KOPT-K1 (cell line): Measurements from ENCODE around the gene TTC7B.

ENCODE experiments used
- H3K27ac ChIP-seq: fragments of 200-600 bp; sonication (generic); 2 replicates; pipeline ENCODE4 v1.5.1; 2016; ENCODE audit warnings: antibody characterized with exemption, mild to moderate bottlenecking, low read depth, low read length; ENCODE audit not compliant: poor library complexity, severe bottlenecking
- H3K36me3 ChIP-seq: fragments of 200-600 bp; sonication (generic); 2 replicates; pipeline ENCODE4 v1.5.1; 2017; ENCODE audit warnings: antibody characterized with exemption, mild to moderate bottlenecking, low read length, moderate library complexity; ENCODE audit not compliant: insufficient read depth
- H3K9me3 ChIP-seq: fragments of 200-600 bp; sonication (generic); 2 replicates; pipeline ENCODE4 v1.5.1; 2017; ENCODE audit warnings: antibody characterized with exemption, low read length, mild to moderate bottlenecking; ENCODE audit not compliant: insufficient read depth, poor library complexity, severe bottlenecking

TTC7B gene

DNA sequence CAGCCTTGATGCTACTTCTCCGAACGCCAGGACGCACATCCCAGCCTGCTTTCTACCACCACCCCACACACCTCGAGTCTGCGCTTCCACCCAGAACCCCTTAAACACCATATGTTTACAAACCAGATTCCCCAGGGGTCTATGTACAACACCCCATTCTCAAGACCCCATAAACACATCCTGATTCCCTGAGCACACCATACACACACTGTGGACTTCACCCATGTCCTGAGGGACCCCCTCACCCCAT lies 733 bp downstream of the TTC7B start:
- H3K36me3 ChIP-seq = no peaks in the 10 kb centered on the region
- no peaks in the 10 kb centered on the region for H3K9me3 ChIP-seq
- H3K27ac ChIP-seq = no peak overlapping the region

DNA sequence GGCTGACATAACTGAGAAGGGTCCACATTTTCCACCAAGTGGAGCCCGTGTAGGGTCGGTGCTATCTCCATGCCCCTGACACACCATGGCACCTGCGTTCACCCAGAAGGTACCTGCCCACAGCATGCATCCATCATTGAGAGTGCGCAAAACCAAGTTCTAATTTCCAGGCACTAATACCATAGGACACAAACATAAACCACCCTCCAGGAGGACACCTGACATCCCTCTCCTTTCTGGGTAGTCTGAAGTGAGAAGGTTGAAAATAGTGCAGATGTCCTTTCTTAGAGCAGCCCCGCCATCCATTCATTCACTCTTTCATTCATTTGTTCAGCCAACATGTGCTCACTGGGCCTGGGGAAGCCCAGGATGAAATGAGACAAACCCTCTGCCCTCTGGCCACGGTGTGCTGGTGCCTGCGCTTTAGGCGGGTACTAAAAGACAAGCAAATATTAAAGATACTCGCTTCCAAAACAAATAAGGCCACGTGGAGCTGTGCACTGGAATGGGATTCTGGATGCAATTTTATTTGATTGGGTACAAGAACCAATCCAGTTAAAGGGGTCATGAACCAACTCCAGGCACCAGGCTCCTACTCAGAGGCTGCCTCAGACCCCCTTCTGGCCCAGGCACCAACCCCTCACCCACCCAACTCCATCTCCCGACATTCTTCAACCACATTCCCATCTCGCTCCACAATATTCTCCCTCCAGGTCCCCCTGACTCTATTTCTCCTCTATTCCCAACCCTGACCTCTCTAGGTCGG lies 1.2 kb downstream of the TTC7B start:
- H3K36me3 ChIP-seq = no peaks in the 10 kb centered on the region
- no peak overlapping the region for H3K27ac ChIP-seq
- no peaks in the 10 kb centered on the region for H3K9me3 ChIP-seq

GRCh38 chr14:90813442-90813841 lies 2.8 kb downstream of the TTC7B start:
- no peaks in the 10 kb centered on the region for H3K9me3 ChIP-seq
- no peak overlapping the region for H3K27ac ChIP-seq
- no peaks in the 10 kb centered on the region for H3K36me3 ChIP-seq

- H3K9me3 ChIP-seq = no peaks in the 10 kb centered on the region
- no peak overlapping the region for H3K27ac ChIP-seq
Measured at GRCh38 chr14:90812109-90812508, 4.1 kb downstream of the TTC7B start.

GRCh38 chr14:90811641-90812040 lies 4.6 kb downstream of the TTC7B start:
- no peak overlapping the region for H3K27ac ChIP-seq
- no peaks in the 10 kb centered on the region for H3K9me3 ChIP-seq
- no peaks in the 10 kb centered on the region for H3K36me3 ChIP-seq

More at GRCh38 chr14:90812109-90812508, 4.1 kb downstream of the TTC7B start:
- no peaks in the 10 kb centered on the region for H3K36me3 ChIP-seq

DNA sequence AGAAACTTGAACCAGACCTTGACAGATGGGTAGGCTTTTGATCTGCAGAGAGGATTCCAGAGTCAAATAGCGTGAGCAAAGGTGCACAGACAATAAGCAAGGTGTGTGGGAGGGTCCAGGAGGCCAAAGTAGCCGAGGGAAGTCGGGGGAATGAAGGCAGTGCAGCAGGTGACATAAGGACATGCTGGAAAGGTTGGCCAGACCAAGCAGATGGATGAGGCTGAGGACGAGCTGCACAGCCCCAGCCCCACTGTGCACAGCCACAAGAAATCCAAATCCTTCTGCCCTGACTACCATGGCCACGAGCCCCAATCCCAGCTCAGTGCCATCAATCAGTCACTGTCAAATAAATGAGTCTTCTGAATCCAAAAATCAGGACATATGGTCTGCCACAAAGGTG lies 5.4 kb downstream of the TTC7B start:
- H3K36me3 ChIP-seq = no peaks in the 10 kb centered on the region
- H3K27ac ChIP-seq = no peak overlapping the region
- no peaks in the 10 kb centered on the region for H3K9me3 ChIP-seq

DNA sequence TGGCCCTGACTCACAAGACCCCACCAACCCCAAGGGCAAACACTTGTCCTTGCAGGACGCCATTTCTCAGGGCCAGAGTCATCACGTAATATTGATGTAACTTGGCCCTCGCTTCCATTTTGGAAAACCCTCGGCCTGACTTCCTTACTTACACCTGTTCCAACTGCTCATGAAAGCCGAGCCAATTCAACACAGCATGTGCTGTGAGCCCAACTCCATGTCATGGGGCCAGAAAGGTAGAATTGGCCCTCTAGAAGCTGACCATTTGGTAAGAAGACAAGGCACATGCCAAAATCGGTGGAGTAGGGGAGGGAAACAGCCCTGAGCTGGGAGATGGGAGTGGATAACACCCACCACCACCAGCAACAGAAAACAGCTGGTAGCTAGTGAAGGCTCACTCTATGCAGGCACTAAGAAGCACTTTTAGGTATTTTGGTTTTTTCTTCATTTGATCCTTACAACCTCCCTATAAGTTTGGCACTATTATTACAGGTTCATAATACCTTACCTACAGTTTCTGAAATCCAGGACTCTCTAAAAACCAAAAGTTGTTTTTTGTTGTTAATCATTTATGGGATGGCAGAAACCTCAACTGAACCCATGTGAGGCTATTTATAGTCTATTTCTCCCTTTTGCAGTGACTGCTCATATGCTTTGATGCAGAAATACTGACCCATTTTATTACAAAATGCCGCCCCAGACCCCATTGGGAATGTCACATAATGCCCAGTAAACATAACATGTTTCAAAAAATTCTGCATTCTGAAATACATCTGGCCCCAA lies 6.5 kb downstream of the TTC7B start:
- Histone ChIP-seq H3K27ac (no peak overlapping the region), H3K36me3 (no peaks in the 10 kb centered on the region), H3K9me3 (no peaks in the 10 kb centered on the region)

DNA sequence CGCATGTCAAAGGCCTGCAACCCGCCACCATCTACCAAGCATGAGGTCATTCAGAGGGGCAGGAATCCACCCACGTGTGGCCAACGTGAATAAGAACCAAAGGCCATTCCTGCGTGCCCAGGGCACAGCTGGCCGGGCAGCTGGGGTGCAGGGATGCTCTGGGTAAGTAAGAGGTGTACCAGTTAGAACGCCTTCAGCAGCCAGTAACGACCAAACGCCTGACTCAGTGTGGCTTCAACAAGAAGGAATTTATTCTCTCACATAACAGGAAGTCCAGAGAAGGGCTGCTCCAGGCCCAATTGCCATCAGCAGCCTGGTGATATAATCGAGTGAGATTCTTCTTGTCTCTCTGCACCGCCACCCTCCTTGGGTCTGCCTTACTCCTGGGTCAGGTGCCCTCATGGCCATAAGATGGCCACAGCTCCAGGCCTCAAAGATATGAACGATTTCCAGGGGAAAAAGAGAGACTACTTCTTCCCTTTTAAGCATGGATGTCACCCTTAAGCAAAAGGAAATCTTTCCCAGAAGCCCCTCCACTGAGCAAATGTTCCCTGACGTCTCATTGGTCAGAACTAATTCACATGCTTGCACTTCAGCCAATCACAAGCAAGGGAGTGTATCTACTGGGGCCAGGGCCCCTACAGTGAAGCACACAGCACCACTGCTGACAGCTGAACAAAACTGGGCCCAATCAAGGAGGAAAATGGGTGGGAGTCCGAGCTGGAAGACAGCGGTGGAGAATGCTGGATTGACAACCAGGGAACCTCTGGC lies 7.3 kb downstream of the TTC7B start:
- no peaks in the 10 kb centered on the region for H3K36me3 ChIP-seq
- no peaks in the 10 kb centered on the region for H3K9me3 ChIP-seq
- no peak overlapping the region for H3K27ac ChIP-seq

DNA sequence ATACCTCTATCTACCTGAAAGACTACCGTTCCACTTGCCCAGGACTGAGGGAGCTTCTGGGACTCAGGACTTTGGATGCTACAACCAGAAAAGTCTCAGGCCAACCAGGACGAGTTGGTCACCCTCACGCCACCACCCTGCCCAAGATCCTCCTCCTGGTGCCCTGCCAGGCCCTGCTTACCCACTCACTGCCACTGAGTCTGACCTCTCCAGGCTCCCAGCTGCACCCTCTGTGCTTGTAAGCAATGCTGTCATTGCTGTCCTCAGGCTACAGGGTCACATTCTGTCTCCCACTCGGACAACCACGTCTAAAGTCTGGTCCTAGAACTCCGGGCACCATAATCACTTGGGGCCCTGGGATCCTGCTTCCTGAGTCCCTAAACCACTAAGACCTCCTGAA lies 9.2 kb downstream of the TTC7B start:
- Histone ChIP-seq H3K9me3 (no peaks in the 10 kb centered on the region), H3K36me3 (no peaks in the 10 kb centered on the region), H3K27ac (no peak overlapping the region)

DNA sequence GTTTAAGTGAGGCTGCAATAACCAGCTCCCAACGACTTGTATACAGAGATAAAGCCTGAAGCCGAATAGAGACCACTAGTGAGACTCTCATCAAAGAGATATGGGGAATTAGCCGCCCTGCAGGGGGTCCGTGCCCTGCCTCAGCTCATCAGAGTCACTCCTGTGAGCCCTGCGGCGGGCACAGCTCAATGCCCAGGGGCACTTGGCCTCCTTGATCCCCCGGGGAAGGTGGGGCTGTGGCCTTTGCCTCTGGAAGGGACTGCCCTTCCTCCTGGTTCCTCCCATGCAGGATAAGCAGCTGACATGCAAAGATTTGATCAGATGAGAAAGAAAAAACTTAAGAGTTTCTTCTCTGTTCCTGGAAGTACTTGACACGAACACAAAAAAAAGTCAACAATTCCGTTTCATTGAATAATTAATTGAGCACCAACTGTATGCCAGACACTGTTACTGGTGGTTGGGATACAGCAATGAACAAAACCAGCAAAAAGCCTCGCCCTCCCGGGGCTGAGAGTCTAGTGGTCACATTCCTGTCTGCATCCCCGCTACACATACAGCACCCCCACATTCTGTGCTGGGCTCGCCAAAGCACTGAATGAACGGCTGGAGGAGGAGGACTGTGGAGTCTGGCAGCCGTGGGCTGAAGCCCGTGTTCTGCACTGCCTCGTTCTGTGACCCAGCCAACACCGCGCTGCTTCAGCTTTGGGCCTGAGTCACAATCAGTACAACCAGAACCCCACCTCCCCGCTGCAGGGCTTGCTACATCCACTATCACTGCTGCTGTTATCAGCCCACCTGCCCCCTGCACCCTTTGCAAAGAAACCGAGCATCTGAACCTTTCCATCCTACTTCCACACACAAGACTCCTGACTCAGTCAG lies 10.3 kb downstream of the TTC7B start:
- H3K27ac ChIP-seq = no peak overlapping the region
- H3K9me3 ChIP-seq = no peaks in the 10 kb centered on the region
- no peaks in the 10 kb centered on the region for H3K36me3 ChIP-seq

- Histone ChIP-seq H3K27ac (no peak overlapping the region), H3K36me3 (no peaks in the 10 kb centered on the region), H3K9me3 (no peaks in the 10 kb centered on the region)
Measured at GRCh38 chr14:90805084-90805391, 11.2 kb downstream of the TTC7B start.

- Histone ChIP-seq H3K9me3 (no peaks in the 10 kb centered on the region), H3K36me3 (no peaks in the 10 kb centered on the region), H3K27ac (no peak overlapping the region)
Measured at GRCh38 chr14:90804292-90805083, 11.7 kb downstream of the TTC7B start.

- no peak overlapping the region for H3K27ac ChIP-seq
- H3K9me3 ChIP-seq = no peaks in the 10 kb centered on the region
Measured at GRCh38 chr14:90803249-90803648, 13.0 kb downstream of the TTC7B start.

DNA sequence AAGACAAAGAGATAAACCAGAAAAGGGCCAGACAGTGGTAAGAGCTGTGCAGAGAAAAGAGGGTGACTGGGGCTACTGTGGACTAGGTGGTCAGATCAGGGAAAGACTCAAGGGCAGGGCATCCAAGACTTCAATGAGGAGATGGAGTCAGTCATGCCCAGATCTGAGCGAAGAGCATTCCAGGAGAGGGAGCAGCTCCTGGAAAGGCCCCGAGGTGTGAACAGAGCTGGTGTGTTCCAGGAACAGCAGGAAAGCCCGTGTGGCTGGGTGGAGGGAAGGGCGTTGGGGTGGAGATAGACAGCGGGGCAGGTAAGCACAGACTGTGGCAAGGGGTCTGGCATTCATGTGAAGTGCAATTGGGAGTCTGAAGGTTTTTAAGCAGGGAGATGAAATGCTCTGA lies 16.8 kb downstream of the TTC7B start:
- no peak overlapping the region for H3K27ac ChIP-seq

More at GRCh38 chr14:90803249-90803648, 13.0 kb downstream of the TTC7B start:
- no peaks in the 10 kb centered on the region for H3K36me3 ChIP-seq

More for the DNA sequence above, 16.8 kb downstream of the TTC7B start:
- Histone ChIP-seq H3K36me3 (no peaks in the 10 kb centered on the region), H3K9me3 (no peaks in the 10 kb centered on the region)
